SK-N-SH (cell line): ENCODE data around the gene E2F3.

ENCODE experiments used
- CTCF ChIP-seq: fragments of 200-600 bp; sonication (generic); IDR thresholded peaks from 2 replicates; pipeline ENCODE4 v1.6.1; 2017; ENCODE audit warnings: antibody characterized with exemption, mild to moderate bottlenecking, moderate library complexity
- RAD21 ChIP-seq: IDR thresholded peaks from 2 replicates; pipeline ENCODE4 v1.6.1; 2012; ENCODE audit warnings: mild to moderate bottlenecking, low read length

GRCh38 chr6:20426177-20427082 lies 24.8 kb downstream of the E2F3 start:
- TF ChIP-seq CTCF (no peak), RAD21 (no peak)
